Panc1 (cell line): ENCODE data around the gene YPEL3.

Experiments used
- CTCF ChIP-seq: fragments of 450-650 bp; IDR thresholded peaks from 2 replicates; pipeline ENCODE4 v1.5.1; 2017; ENCODE audit warnings: mild to moderate bottlenecking
- POLR2AphosphoS5 ChIP-seq: IDR thresholded peaks from 2 replicates; pipeline ENCODE4 v1.6.1; 2012; ENCODE audit warnings: mild to moderate bottlenecking, low read depth, low read length, moderate library complexity
- TCF7L2 ChIP-seq: IDR thresholded peaks from 2 replicates; pipeline ENCODE4 v1.6.1; 2011; ENCODE audit warnings: mild to moderate bottlenecking, low read depth, low read length, inconsistent platforms

- no peak for TF ChIP-seq CTCF
- no peak for TF ChIP-seq TCF7L2
- no peak for TF ChIP-seq POLR2AphosphoS5
These were observed 16.5 kb downstream of the YPEL3 start for GRCh38 chr16:30079480-30079879.
